Measurements from ENCODE around the gene OTULINL.
A peak's percentile ranks its signal among the peaks of the same experiment; 100 is the strongest.
"Not testable (repeated sequence)": the region's sequence is repeated elsewhere in the genome, so short reads cannot be mapped to it uniquely, and the experiment has no call there.

The OTULINL gene

DNA sequence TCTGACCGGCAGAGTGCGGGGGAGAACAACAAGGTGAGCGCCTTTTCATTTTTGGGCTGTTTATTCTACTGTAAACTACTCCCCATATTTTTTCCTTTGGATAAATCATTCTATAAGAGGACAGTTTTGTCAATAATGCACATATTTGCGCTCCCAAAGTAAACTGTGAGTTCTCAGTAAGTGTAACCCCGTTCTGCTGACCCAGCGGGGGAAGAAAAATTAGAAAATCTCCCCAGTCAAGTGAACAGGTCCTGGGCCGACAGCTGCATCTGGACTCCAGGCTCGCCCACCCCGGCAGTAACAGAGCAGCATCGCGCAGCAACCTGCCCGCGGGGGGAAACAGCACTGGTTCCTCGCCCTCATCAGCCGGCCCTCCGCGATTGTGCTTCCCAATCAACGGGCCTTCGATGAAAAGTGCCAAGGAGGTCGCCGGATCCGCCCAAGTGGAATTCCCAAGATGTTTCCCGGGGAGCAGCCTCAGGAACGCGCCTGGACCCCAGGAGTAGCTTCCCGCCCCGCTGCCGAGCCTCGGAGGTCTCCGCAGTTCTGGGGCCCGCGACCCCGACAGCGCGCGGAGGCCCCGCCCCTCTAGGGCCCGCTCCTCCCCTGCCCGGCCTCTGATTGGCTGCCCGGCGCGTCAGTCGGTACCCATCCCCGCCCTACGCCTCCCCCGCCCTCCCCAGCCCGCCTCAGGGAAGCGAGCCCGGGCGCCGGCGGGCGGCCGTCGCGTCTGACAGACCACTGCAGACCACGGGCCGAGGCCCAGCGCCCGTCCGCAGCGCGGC, at the start of gene OTULINL:
Gene OTULINL (plus strand): TSS at position 687 of the 785 bp plus-strand sequence. CDS start 103 bp downstream, outside the sequence.
- POLR2A ChIA-PET: no interaction called here
- DNase-seq (ENCODE audit: extremely low spot score): peak; percentile 98
- TF ChIP-seq ELF4 (IDR thresholded peaks at IDR 0.05): no peak
- TF ChIP-seq, protein P1, sequence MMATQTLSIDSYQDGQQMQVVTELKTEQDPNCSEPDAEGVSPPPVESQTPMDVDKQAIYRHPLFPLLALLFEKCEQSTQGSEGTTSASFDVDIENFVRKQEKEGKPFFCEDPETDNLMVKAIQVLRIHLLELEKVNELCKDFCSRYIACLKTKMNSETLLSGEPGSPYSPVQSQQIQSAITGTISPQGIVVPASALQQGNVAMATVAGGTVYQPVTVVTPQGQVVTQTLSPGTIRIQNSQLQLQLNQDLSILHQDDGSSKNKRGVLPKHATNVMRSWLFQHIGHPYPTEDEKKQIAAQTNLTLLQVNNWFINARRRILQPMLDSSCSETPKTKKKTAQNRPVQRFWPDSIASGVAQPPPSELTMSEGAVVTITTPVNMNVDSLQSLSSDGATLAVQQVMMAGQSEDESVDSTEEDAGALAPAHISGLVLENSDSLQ (IDR thresholded peaks at IDR 0.05): peak; percentile 98
- TF ChIP-seq L3MBTL2 (conservative IDR thresholded peaks at IDR 0.05): peak; percentile 44; the same call in 1 of the 2 replicates
- CTCF ChIA-PET: interaction anchor here (1.3 kb wide), 1 partner anchor 11 kb away, joined by 3 read pairs; no protein-coding TSS in a partner anchor

DNA sequence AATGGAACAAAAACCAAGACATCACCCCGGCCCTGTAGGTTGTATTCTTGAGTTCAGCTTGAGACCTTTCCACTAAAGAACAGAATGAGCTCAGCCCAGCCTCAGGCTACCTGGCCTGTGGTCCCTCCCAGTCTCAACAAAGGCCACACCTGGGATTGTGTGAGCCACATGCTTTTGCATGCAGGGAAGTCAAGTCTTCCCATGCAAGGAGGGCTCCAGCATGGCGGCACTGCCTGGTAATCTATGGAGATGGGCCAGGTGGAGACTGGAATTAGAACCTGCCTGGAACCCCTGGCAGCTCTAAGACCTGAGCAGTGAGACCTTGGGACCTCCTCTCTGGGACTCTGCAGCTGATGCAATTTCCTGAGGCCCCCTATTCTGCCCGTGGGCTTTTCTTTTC, 49.4 kb upstream of the OTULINL start:
- DNase-seq (ENCODE audit: extremely low spot score): no peak
- ChIA-PET POLR2A (interaction anchor here (0.5 kb wide), 1 partner anchor 154 kb away, joined by 3 read pairs; no protein-coding TSS in a partner anchor), CTCF (interaction anchor here (0.6 kb wide), 1 partner anchor 109 kb away, joined by 3 read pairs; no protein-coding TSS in a partner anchor)
- TF ChIP-seq BHLHE40 (IDR thresholded peaks at IDR 0.05; ENCODE audit: borderline replicate concordance) (no peak), SUZ12 (IDR thresholded peaks at IDR 0.05) (no peak), NFRKB (IDR thresholded peaks at IDR 0.05) (no peak), ARNT (IDR thresholded peaks at IDR 0.05) (no peak), L3MBTL2 (conservative IDR thresholded peaks at IDR 0.05) (no peak), FOXK2 (IDR thresholded peaks at IDR 0.05) (no peak)

DNA sequence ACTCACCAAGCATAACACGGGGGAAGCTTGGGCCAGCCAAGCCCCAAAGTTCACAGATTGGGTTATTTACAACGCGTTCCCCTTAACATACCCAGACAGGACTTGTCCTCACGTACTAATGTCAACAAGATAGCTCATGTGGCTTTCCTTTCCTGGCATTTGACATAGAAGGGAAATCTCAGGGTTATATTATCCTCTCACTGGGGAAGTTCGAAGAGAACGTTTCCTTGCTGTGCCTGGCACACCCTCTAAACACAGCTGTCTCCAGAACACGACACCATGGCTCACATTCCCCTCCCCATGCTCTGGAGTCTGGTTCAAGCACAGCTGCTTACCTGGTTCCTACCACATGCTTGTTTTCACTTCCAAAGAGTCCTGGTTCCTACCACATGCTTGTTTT, 46.8 kb upstream of the OTULINL start:
- no peak for TF ChIP-seq CTBP1 (IDR thresholded peaks at IDR 0.05; ENCODE audit: borderline replicate concordance)
- TF ChIP-seq SP1 (IDR thresholded peaks at IDR 0.05): no peak
- no peak for TF ChIP-seq LEF1 (IDR thresholded peaks at IDR 0.05; ENCODE audit: borderline replicate concordance)
- ChIA-PET POLR2A (no interaction called here), CTCF (no interaction called here)
- no peak for DNase-seq (ENCODE audit: extremely low spot score)

DNA sequence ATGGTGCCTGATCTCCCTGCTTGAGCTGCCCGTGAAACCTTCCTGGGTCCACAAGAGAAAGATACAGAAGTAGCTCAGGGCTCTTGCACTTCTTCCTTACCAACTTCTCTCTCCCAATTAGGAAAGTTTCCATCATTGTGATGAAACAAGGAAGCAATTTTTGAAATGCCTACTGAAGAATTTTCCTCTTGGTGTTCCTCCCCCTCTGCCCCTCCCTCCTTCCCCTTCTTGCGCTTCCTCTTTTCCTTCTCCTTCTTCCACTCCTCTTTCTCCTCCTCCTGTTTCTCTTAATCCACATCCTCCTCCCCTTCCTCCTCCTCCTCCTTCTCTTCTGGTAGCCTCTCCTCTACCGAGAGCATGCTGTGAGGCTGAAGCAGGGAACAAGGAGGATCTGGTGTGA, 36.3 kb upstream of the OTULINL start:
- DNase-seq (ENCODE audit: extremely low spot score): no peak
- ChIA-PET POLR2A (no interaction called here), CTCF (no interaction called here)
- TF ChIP-seq L3MBTL2 (conservative IDR thresholded peaks at IDR 0.05) (no peak), ARNT (IDR thresholded peaks at IDR 0.05) (no peak), FOXA1 (IDR thresholded peaks at IDR 0.05) (no peak), FOXM1 (IDR thresholded peaks at IDR 0.05; ENCODE audit: borderline replicate concordance) (no peak), FOXK2 (IDR thresholded peaks at IDR 0.05) (no peak), CTBP1 (IDR thresholded peaks at IDR 0.05; ENCODE audit: borderline replicate concordance) (no peak)

DNA sequence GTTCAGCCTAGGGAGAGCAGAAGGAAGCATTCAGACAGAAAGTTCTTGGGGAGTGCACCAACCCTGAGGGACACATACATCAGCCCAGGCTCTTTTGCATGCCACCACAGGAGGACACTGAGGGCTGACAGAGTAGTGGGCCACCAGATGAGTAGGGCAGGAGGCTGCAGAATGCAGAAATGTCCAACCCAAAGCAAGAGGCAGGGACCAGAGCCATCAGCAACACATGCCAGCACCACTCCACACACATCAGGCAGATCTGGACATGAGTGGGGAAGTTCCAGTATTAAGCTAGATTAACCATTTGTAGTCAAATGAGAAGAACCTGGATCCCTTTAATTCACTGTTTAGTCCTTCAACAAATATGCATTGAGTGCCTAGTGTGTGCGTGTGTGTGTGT, 35.7 kb upstream of the OTULINL start:
- TF ChIP-seq SUZ12 (IDR thresholded peaks at IDR 0.05) (no peak), ZNF384 (IDR thresholded peaks at IDR 0.05) (no peak), LEF1 (IDR thresholded peaks at IDR 0.05; ENCODE audit: borderline replicate concordance) (no peak), SP1 (IDR thresholded peaks at IDR 0.05) (no peak), CTBP1 (IDR thresholded peaks at IDR 0.05; ENCODE audit: borderline replicate concordance) (no peak), TARDBP (IDR thresholded peaks at IDR 0.05) (no peak), FOXK2 (IDR thresholded peaks at IDR 0.05) (no peak), ELF4 (IDR thresholded peaks at IDR 0.05) (no peak)
- ChIA-PET POLR2A (no interaction called here), CTCF (no interaction called here)
- DNase-seq (ENCODE audit: extremely low spot score): no peak

DNA sequence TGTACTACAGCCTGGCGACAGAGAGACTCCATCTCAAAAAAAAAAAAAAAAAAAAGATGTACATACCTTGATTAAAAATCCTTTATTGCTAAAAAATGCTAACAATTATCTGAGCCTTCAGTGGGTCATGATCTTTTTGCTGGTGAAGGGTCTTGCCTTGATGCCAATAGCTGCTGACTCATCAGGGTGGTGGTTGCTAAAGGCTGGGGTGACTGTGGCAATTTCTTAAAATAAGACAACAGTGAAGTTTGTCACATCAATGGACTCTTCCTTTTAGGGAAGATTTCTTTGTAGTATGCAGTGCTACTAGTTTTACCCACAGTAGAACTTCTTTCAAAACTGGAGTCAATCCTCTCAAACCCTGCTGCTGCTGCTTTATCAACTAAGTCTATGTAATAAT, 33.9 kb upstream of the OTULINL start:
- ChIA-PET CTCF (no interaction called here), POLR2A (no interaction called here)
- TF ChIP-seq CTBP1 (IDR thresholded peaks at IDR 0.05; ENCODE audit: borderline replicate concordance) (no peak), ZNF384 (IDR thresholded peaks at IDR 0.05) (no peak), NFRKB (IDR thresholded peaks at IDR 0.05) (no peak), TARDBP (IDR thresholded peaks at IDR 0.05) (no peak), L3MBTL2 (conservative IDR thresholded peaks at IDR 0.05) (no peak), ELF4 (IDR thresholded peaks at IDR 0.05) (no peak), FOXK2 (IDR thresholded peaks at IDR 0.05) (no peak), SP1 (IDR thresholded peaks at IDR 0.05) (no peak), SUZ12 (IDR thresholded peaks at IDR 0.05) (no peak), LEF1 (IDR thresholded peaks at IDR 0.05; ENCODE audit: borderline replicate concordance) (no peak)
- DNase-seq (ENCODE audit: extremely low spot score): no peak

DNA sequence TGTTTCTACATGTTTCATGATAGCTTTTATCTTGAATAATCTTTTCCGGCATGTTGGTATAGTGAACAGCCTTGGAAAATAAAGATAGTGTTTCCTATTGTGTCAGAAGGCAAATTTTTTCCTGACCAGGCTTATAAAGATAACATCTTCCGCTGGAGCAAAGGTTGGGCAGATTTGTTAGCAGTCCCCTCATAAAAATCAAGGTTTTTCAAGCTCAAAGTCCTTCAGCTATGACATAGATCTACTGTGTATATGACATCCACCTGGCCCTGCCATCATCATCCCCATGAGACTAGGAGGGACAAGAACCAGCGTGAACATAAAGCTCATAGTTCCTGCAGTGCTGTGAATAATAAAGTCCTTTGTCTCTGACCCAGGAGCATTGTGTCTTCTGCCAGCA, 30.4 kb upstream of the OTULINL start:
- ChIA-PET CTCF (no interaction called here), POLR2A (no interaction called here)
- TF ChIP-seq L3MBTL2 (conservative IDR thresholded peaks at IDR 0.05) (no peak), BHLHE40 (IDR thresholded peaks at IDR 0.05; ENCODE audit: borderline replicate concordance) (no peak), FOXM1 (IDR thresholded peaks at IDR 0.05; ENCODE audit: borderline replicate concordance) (no peak), SUZ12 (IDR thresholded peaks at IDR 0.05) (no peak), ZNF384 (IDR thresholded peaks at IDR 0.05) (no peak), NFRKB (IDR thresholded peaks at IDR 0.05) (no peak), FOXK2 (IDR thresholded peaks at IDR 0.05) (no peak), LEF1 (IDR thresholded peaks at IDR 0.05; ENCODE audit: borderline replicate concordance) (no peak), ELF4 (IDR thresholded peaks at IDR 0.05) (no peak), ARNT (IDR thresholded peaks at IDR 0.05) (no peak), FOXA1 (IDR thresholded peaks at IDR 0.05) (no peak), SP1 (IDR thresholded peaks at IDR 0.05) (no peak)
- DNase-seq (ENCODE audit: extremely low spot score): no peak

DNA sequence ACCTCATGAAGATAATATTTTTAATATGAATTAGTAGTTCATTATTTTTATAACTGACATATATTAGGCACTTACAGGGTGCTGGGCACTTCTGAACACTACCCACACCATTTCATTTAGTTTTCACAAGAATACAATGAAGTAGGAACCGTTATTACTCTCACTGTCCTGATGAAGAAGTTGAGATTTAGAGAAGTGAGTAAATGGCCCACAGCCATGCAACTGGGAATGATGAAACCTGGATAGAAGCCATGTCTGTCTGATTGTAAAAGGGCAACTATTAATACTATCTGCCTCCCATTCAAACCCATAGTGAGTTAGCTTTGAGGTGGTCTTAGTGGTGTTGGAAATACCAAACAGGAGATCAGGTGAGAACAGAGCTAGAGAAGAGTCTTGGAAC, 29.6 kb upstream of the OTULINL start:
- CTCF ChIA-PET: no interaction called here
- DNase-seq (ENCODE audit: extremely low spot score): no peak
- POLR2A ChIA-PET: no interaction called here
- TF ChIP-seq SP1 (IDR thresholded peaks at IDR 0.05) (no peak), FOXM1 (IDR thresholded peaks at IDR 0.05; ENCODE audit: borderline replicate concordance) (no peak), TARDBP (IDR thresholded peaks at IDR 0.05) (no peak), L3MBTL2 (conservative IDR thresholded peaks at IDR 0.05) (no peak), LEF1 (IDR thresholded peaks at IDR 0.05; ENCODE audit: borderline replicate concordance) (no peak), FOXA1 (IDR thresholded peaks at IDR 0.05) (no peak), ZNF384 (IDR thresholded peaks at IDR 0.05) (no peak), FOXK2 (IDR thresholded peaks at IDR 0.05) (no peak), ARNT (IDR thresholded peaks at IDR 0.05) (no peak)

DNA sequence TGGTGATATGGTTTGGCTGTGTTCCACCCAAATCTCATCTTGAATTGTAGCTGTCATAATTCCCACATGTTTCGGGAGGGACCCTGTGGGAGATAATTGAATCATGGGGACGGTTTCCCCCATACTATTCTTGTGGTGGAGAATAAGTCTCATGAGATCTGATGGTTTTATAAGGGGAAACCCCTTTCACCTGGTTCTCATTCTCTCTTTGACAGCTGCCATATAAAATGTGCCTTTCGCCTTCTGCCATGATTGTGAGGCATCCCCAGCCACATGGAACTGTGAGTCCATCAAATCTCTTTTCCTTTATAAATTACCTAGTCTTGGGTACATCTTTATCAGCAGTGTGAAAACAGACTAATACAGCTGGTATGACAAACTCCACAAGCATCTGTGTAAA, 27.3 kb upstream of the OTULINL start:
- DNase-seq (ENCODE audit: extremely low spot score); POLR2A ChIA-PET: not testable (repeated sequence)
- CTCF ChIA-PET: interaction anchor here (0.6 kb wide), 1 partner anchor 121 kb away, joined by 3 read pairs; no protein-coding TSS in a partner anchor

Data from HEK293T (cell line).